A673 (cell line): ENCODE data around the gene RELL1.

Experiments
- CTCF ChIP-seq: fragments of 300-800, 200-600 bp; sonication (generic); conservative IDR thresholded peaks from 2 replicates; pipeline ENCODE4 v1.5.1; 2017; ENCODE audit warnings: low read depth, mild to moderate bottlenecking, antibody characterized with exemption, low read length, moderate library complexity, mixed read lengths
- EZH2 ChIP-seq: fragments of 200-600 bp; sonication (generic); IDR thresholded peaks from 2 replicates; pipeline ENCODE4 v1.6.1; 2017; ENCODE audit warnings: borderline replicate concordance, low read depth, mild to moderate bottlenecking, mixed read lengths, antibody characterized with exemption, low read length; ENCODE audit not compliant: poor library complexity, severe bottlenecking

- TF ChIP-seq CTCF (no peak), EZH2 (no peak)
Measured at GRCh38 chr4:37661772-37662171, 24.4 kb downstream of the RELL1 start.
